NCI-H510A treated with DMSO at 0.1 percent for 48 hours (cell line): Measurements from ENCODE around the gene MAP3K10.
"Not testable (repeated sequence)": the region's sequence is repeated elsewhere in the genome, so short reads cannot be mapped to it uniquely, and the experiment has no call there.

Experiments
- DNase-seq: peaks from one replicate; lab custom pipeline; 2025; lab: John Stamatoyannopoulos, UW

Gene MAP3K10

DNA sequence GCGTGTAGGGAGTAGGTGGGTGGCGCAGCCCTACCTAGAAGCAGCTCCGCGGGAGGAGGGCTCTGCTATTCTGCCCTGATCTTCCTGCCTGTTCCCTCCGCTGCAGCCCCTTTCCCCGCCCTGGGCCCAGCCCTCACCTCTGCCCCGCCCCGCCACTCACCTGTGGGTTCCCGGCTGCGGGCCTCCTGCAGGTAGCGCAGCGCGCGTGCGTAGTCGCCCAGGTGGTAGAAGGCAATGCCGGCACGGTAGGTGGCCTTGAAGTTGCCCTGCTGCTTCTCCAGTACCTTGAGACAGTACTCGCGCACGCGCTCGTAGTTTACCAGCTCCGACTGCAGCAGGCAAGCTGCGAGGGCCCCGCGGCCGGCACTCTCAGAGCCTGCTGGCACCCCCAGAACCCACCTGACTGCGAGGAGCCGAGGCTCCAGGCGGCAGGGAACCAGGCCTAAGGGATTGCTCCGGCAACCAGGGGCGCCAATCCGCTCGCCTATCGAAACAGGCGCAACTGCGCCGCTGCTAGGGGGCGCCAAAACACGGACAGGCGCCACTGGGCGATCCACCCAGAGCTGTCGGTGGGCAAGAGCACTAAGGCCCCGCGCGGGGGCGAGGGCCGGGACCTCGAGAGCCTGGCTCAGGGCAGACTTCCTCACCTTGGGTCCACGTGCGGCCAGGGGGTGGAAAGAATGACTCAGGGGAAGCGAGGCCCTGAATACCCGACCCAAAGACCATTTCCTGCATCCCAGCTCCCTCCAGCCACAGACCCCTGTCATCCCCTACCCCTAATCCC, 26.0 kb downstream of the MAP3K10 start:
- peak; percentile 96 for DNase-seq

DNA sequence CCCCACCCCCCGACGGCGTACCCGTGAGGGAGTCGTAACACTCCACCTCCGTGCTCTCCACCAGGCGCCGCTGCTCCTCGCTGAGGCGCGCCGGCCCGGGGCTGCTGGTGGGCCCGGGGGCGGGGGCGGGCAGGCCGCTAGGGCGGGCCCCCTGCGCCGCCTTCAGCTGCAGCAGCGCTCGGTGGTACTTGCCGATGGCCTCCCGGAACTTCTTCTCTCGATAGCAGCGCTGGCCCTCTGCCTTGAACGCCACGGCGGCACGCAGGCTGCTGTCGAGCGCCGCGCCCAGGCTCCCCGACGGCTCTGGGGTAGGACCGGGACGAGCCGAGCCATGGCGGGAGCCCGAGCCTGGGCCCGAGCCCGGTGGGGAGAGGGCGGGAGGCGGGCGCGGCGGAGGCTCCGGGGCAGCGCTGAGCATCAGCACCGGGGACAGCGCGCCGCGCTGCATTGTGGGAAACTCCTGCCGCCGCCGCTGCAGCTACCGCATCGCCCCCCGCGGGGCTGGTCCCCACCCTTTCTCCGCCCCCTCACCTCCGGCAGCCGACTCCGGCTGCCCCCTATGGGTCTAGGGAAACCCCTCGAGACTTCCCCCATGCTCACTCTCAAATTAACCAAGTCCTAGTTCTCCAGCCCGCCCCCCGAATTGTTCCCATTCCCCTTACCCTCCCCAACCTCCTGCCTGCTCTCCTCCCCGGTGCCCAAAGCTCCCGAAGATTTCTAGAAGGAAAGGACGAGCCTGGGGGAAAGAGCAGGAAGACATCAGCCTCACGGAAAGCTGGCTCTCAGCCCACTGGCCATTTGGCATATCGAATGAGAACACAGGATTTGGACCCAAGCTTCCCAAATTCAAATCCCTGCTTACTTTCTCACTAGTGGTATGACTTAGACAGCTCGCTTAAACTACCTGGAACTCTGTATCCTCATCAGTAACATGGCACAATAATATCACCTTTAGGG, 27.0 kb downstream of the MAP3K10 start, which contains the start of gene TTC9B:
TTC9B (minus strand) TSS at position 451 of the 957 bp plus-strand sequence; CDS start at position 448, 3 bp downstream.
- no peak for DNase-seq

DNA sequence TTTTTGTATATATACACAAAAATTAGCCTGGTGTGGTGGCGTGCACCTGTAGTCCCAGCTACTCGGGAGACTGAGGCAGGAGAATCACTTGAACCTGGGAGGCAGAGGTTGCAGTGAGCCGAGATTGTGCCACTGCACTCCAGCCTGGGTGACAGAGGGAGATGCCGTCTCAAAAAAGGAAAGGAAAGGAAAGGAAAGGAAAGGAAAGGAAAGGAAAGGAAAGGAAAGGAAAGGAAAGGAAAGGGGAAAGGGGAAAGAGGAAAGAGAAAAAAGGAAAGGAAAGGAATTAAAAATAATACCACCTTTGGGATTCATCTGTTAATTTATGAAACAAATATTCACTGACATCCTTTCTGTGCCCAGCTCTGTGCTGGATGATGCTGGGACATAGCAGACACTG, 27.8 kb downstream of the MAP3K10 start:
- DNase-seq, result not testable (repeated sequence)

DNA sequence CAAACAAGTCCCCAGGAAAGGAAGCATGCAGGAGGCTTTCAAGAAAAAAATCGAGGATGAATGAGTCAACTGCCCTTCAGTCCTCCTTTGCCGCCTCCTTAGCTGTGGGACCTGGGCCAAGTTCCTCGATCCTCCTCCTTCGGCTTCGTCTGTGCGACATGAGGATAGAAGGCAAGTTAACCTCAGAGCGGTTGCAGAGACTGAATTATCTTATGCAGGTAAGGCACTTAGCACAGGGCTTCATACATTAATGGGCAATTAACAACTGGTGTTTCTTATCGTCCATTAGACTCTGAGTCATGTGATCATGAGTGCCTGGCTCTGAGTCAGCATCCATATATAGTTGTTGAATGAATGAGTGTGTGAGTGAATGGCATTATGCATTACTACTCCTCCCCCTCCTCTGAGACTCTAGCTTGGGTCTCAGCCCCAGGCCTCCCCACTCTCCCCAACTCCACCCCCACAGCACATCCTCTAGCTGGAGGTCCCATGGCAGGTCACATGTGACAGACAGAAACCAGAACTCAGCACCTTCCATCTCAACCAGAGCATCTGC, 28.6 kb downstream of the MAP3K10 start:
- peak; percentile 8 for DNase-seq

DNA sequence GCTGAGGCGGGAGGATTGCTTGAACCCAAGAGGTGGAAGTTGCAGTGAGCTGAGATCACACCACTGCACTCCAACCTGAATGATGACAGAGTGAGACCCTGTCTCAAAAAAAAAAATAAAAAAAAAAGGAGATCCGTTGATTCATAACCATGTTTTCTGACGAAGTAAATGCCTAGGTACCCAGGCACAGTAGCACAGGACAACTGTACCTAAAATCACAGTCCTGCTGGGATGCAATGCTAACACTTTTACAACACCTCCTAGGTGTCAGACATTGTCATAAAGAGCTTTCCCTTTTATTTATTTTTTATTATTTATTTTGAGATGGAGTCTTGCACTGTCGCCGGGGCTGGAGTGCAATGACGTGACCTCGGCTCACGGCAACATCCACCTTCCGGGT, 29.4 kb downstream of the MAP3K10 start:
- DNase-seq, result no peak

DNA sequence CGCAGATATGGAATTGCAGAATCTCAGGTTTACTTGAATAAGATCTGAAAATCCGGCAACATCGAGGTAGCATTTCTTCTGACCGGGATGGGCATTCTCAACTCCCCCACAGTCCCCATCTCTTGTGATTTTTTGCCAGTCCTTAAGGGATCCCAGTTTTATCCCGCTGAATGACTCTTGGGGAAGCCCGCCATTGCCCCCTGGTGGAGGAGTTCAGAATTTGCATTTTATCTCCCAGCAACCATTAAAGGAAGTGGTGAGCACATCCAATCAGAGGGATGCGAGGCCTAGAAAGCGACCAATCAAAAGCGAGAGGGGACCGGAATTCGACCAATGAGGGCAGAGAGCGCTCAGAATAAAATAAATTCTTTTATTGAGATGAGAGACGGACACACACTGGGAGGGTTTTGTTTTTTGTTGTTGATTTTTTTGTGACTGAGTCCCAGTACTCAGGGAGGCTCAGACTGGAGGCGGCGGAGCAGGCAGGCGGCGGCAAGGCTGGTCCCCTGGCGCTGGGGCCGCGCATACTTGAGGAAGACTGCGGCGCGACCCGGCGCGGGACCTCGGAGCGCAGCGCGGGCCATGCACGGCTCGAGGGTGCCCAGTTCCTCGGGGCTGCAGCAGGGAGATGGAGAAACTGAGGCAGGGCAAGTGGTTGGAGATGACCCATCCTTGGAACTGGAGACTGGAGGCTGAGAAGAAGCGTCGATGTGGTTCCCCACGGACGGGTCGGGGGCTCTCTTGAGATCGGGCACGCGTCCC, 30.8 kb downstream of the MAP3K10 start:
- peak; percentile 49 for DNase-seq

DNA sequence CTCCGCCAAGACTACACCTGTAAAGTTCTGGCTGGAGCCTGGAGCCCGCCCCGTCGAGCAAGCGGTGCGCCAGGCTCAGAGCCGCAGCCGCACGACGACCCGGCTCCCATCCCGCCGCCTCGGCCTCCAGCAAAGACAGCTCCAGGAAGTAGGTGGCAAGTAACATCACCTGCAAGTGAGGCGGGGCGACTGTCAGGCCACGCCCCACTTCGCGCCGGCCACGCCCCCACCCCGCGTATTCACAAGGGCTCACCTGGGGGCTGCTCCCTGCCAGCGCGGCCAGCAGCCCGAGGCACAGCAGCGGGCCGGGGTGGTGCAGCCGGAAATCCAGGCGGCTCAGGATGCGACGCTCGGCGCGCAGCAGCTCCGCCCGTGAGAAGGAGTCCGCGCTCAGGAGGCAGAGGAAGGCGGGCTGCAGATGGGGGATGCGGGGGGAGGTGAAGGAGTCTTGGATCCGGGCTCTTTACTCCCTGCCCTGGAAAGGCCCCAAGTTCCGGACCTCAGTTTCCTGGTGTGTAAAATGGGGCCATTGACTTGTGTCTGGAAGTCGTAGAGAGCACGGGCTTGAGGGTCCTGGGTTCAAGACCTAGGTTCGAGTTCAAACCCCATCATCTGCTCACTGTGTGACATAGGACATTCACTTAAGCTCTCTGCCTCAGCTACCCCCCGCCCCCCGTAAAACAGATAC, 32.1 kb downstream of the MAP3K10 start:
- no peak for DNase-seq

DNA sequence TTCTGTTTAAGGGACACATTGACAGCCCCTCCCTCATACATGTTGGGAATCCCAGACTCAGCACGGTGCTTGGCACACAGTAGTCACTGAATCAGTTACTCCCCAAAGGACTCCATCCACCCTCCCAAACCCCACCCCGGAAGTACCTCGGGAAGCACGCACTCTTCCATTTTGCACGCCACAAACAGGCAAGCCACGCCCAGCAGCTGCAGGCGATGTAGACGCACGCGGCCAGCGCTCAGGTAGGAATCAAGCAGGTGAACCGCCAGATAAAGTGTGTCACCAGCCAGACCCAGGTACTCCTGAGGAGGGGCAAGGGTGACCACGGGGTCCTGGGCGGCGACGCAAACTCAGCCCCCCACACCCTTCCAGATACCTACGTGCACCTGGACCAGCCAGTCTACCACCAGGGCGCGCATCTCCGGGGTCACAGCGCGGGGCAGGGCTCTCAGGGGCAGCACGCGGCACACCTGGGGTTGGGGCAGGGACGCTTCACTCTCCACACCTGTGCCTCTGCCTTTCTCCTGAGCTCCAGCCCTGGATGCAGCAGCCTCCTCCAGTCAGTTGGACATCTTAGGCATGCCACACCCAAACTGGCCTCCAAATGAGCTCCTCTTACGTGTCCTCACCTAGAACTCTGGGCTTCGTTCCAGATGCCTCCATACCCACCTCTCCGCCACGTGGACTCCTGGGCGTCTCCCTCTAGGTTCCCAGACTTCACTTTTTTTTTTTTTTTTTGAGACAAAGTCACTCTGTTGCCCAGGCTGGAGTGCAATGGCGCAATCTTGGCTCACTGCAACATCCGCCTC, 33.3 kb downstream of the MAP3K10 start:
- no peak for DNase-seq

DNA sequence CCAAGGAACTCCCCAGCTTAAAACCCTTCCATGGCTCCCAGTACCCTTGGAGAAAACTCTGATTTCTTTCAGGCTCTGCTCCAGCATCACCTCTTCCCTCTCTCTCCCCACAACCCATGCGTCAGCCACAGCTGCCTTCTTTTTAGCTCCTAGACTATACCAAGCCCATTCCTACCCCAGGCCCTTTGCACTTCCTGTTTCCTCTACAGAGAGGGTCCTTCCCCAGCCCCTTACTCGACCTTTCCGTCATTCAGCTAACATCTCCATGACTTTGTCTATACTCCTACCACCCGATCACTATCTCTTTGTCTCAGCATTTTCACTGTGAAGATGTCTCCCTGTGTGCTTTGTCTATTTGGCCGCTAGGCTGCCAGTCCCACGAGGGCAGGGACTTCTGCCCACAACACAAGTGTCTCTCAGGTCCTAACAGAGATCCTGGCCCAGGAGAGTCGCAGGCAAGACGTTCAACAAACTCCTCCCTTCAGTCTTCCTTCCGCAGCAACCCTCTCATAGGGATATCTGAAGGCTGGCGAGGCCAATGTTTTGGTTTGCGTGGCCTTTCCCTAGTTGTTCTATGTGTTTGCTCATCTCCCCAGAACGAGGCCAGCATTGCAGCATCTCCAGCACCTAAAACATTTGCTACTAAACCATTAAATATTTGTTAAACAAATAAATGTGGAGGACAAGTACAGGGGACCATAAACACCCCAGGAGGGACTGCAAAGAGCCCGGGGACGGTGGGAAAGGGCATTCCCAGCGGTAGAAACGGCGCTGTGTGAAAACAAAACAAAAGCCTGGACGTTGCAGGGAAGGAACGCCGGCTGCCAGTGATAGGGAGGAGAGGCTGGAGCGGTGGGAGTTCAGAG, 34.4 kb downstream of the MAP3K10 start:
- DNase-seq, result no peak

DNA sequence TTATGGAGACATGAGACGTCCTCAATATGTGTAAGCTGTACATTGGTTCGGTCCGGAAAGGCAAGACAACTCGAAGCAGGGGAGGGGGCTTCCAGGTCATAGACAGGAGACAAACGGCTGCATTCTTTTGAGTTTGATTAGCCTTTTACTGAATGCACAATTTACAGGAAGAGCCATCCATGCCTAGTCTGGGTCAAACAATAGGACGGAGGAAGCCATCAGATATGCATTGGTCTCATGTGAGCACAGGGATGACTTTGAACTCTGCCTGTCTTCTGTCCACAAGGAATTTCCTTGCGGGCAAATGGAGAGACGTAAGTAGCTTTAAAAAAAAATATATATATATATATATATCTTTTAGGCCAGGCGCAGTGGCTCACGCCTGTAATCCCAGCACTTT, 37.1 kb downstream of the MAP3K10 start:
- DNase-seq, result no peak

DNA sequence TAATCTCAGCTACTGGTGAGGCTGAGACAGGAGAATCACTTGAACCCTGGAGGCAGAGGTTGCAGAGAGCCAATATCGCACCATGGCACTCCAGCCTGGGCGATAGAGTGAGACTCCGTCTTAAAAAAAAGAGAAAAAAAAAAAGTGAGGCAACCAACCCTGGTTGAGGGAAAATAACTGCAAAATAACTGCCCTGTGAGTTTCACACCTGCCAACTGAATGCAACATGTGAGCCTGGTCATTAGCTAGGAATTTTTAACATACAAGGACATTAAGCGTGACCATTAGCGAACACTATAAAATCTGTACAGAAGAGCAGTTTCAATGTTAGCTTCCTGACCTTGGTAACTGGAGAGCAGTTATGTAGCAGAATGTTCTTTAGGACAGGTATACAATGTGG, 37.6 kb downstream of the MAP3K10 start:
- no peak for DNase-seq

DNA sequence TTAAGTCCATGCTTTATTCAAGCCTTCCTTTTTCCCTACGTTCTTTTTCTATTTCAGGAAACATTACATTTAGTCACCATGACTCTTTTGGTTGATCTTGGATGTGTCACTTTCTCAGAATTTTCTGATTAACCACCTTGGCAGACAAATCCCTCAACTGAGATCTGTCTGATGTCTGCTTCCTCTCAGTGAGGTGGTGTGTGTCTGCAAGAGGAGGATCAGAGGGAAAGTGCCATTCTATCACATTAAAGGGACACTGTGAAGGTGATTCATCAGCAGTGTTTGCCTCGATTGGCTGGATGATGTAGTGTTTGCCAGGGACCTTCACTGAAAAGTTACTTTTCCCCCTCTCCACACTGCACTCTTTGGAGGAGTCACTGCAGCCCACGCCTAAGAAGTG, 38.3 kb downstream of the MAP3K10 start:
- no peak for DNase-seq

DNA sequence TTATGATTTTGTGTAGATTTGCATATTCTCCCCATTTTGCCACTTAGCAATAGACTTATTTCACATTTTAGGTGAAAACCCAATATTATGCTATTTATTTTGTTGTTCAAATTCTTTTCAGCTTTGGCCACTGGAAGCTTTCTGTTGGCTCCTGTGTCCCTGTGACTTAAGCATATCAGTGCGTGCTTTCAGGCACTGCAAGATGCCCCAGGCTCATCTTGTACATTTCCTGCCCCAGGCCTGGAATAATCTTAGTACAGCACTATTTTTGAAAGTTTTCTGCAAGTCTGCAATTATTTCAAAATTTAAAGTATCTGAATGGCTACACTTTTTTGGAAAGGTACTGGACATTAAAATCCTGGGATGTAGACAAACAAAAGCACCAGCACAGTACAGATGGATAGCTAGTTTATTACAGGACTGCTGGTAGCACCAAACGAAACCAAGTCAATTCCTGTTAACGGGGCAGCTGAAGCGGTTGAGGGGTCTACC, 38.7 kb downstream of the MAP3K10 start:
- no peak for DNase-seq

DNA sequence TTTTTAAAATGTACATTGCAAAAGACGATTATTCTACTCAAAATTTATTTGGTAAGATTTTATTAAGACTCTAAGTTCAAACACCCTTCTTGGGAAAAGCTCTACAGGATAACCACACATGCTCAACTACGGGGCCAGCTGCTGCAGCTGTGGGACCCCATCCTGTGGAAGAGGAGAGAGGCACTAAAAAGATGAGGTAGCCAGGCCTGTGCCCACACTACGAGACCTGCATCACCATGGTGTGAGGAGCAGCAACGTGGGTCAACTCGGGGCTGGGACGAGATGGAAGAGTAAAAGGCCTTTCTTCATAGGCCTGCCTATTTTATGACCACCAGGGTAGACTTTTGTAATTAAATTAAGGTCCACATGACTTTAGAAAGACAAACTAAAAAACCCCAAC, 39.8 kb downstream of the MAP3K10 start:
- no peak for DNase-seq

DNA sequence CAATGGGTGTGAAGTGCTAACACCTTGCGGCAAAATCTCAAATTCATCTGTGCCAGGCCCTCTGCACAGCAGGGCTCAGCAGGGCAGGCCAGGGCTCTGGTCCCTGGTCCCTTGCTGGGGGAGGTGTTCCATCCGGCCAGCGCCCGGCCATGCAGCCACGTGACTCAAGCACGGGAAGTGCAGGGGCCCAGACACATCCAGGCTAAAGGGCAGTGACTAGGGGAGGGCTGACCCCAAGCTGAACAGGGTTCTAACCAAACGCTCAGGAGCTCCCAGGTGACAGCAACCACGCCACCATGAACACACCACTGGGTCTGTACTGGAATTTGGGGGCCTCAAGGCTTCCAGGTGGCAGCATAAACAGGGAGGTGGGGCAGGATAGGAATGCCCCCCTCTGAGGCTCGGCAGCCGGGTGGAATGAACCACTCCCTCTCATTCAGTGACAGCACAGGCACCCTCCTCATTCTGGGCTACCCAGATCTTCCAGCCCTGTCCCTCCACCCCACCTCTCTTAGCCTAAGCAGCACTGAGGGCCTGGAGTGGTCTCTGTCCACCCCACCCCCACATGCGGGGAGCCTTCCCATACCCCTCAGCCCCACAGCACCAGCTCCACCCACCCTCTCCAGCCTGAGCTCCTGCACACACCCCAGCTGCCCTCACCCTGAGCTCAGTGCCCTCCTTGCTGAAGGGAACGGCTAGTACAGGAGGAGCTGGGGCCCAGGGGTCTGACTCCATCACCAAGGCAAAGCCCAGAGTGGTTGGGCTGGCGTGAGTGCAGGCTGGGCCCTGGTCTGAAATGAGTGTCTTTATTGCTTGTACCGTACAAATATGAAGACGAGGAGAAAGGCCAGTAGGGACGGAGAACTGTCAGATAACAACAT, 40.6 kb downstream of the MAP3K10 start:
- no peak for DNase-seq

DNA sequence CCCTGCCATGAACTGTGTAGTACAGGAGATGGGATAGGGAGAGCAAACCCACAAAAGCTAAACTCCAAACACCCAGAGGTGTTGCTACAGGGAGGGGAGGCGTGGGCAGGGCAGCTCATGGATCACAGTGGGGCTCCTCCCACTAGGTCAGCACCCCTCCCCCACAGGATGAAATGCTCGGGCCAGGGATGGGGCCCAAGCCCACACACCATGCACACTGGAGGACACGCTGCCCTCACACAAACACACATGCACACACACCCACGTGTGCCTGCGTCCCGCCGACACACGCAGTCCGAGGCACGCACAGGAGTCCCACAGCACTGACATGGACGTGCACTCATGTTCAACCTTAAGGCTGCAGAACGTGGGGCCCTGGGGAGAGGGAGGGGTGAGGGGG, 41.3 kb downstream of the MAP3K10 start:
- no peak for DNase-seq

DNA sequence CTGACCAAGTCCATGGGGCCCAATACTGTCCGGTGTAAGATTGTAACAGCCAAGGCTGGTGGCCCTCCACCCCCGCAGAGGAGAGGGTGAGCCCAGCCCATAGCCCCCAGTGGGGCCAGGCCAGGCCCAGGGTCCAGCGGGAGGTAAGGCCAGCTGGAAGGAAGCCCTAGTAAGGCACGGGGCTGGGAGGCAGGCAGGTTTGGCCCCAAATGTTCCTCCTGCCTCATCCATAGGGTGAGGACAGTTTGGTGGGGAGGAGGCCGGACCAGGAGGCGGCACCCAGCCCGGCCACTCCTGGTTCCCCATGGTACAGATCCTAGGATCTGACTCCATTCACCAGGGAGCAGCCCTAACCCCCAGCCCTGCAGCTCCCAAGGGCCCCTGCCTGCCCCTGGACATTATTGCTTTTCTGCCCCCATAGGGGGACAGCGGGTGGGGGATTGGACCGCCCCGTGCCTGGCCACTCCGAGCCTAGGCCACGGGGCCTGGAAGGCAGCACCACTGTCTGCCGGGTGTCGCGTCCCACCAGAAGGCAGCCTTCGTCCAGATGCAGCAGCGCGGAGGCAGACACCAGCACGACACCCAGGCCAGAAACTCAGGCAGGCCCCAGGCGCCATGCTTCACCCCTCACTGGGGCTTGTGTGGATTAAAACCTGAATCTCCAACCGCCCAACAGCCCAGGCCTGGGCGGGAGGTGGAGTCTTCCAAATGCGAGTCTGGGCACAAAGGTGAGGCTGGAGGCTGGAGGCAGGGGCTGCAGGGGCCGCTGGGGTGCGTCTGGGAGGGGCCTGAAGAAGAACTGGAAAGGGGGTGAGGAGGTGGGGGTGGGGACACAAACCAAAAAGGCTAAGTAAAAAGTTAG, 42.0 kb downstream of the MAP3K10 start:
- DNase-seq, result no peak
